ENCODE measurements around the gene FAR2.
"Not testable (repeated sequence)": the region's sequence is repeated elsewhere in the genome, so short reads cannot be mapped to it uniquely, and the experiment has no call there.

GRCh38 chr12:29138855-29139254 is 10.2 kb upstream of the FAR2 start:
- not testable (repeated sequence) for TF ChIP-seq POLR2AphosphoS5 (IDR thresholded peaks at IDR 0.05; ENCODE audit: low read depth); CTCF (IDR thresholded peaks at IDR 0.05; ENCODE audit: insufficient read depth, low read length)
- TF ChIP-seq, protein P1, sequence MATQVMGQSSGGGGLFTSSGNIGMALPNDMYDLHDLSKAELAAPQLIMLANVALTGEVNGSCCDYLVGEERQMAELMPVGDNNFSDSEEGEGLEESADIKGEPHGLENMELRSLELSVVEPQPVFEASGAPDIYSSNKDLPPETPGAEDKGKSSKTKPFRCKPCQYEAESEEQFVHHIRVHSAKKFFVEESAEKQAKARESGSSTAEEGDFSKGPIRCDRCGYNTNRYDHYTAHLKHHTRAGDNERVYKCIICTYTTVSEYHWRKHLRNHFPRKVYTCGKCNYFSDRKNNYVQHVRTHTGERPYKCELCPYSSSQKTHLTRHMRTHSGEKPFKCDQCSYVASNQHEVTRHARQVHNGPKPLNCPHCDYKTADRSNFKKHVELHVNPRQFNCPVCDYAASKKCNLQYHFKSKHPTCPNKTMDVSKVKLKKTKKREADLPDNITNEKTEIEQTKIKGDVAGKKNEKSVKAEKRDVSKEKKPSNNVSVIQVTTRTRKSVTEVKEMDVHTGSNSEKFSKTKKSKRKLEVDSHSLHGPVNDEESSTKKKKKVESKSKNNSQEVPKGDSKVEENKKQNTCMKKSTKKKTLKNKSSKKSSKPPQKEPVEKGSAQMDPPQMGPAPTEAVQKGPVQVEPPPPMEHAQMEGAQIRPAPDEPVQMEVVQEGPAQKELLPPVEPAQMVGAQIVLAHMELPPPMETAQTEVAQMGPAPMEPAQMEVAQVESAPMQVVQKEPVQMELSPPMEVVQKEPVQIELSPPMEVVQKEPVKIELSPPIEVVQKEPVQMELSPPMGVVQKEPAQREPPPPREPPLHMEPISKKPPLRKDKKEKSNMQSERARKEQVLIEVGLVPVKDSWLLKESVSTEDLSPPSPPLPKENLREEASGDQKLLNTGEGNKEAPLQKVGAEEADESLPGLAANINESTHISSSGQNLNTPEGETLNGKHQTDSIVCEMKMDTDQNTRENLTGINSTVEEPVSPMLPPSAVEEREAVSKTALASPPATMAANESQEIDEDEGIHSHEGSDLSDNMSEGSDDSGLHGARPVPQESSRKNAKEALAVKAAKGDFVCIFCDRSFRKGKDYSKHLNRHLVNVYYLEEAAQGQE (IDR thresholded peaks at IDR 0.05; ENCODE audit: insufficient replicate concordance, low read depth), result not testable (repeated sequence)

Data from HL-60 (cell line).